H1 (cell line): ENCODE data around the gene ACER3. TPM values are rescaled to one million over a fixed set of nuclear protein-coding genes. Genes with fewer than 3 reads are reported as not detected.

ENCODE experiments used
- CTCF ChIA-PET: fragments of 300-600 bp; sonication (Branson Sonifier 250); formaldehyde crosslinking; loops from one replicate; lab custom pipeline; 2021; ENCODE audit not compliant: partially characterized antibody; lab: Charles Lee
- POLR2A ChIA-PET: fragments of 300-600 bp; sonication (Branson Sonifier 250); formaldehyde crosslinking; loops from one replicate; lab custom pipeline; 2021; ENCODE audit warnings: inconsistent platforms; ENCODE audit not compliant: partially characterized antibody; lab: Charles Lee
- DNase-seq, 2 experiments: peaks; one replicate each; pipeline versions ENCODE4 v3.0.0 to v3.0.0-alpha.2; 2010 to 2022; ENCODE audit warnings: low spot score in 2 of 2, low read depth in 1 of 2, mixed read lengths in 1 of 2
- FAIRE-seq: peaks from 2 replicates; lab custom pipeline; 2011; peaks lifted over from hg19 to GRCh38; lab: Jason Lieb, UNC
- H2AFZ ChIP-seq: 2 replicates; pipeline ENCODE4 v1.8.1; 2012; ENCODE audit warnings: low read length, inconsistent platforms
- H2AK5ac ChIP-seq: 2 replicates; pipeline ENCODE4 v1.6.1; 2013; ENCODE audit warnings: low read depth, low read length
- H2BK120ac ChIP-seq: replicated peaks from 2 replicates; pipeline ENCODE3; 2013; ENCODE audit warnings: low read depth, low read length, inconsistent platforms
- H2BK12ac ChIP-seq: 2 replicates; pipeline ENCODE4 v1.6.1; 2013; ENCODE audit warnings: low read depth, low read length
- H2BK15ac ChIP-seq: 2 replicates; pipeline ENCODE4 v1.6.1; 2013; ENCODE audit warnings: low read length
- H2BK20ac ChIP-seq: 2 replicates; pipeline ENCODE4 v1.6.1; 2013; ENCODE audit warnings: low read length
- H2BK5ac ChIP-seq: 2 replicates; pipeline ENCODE4 v1.6.1; 2013; ENCODE audit warnings: low read depth, low read length
- H3K14ac ChIP-seq: 2 replicates; pipeline ENCODE4 v1.6.1; 2013; ENCODE audit warnings: inconsistent platforms; ENCODE audit not compliant: insufficient read length
- H3K18ac ChIP-seq: 2 replicates; pipeline ENCODE4 v1.6.1; 2013; ENCODE audit warnings: low read length; ENCODE audit errors: extremely low read depth
- H3K23ac ChIP-seq: 2 replicates; pipeline ENCODE4 v1.6.1; 2013; ENCODE audit warnings: inconsistent platforms; ENCODE audit not compliant: insufficient read length
- H3K23me2 ChIP-seq: 2 replicates; pipeline ENCODE4 v1.6.1; 2013; ENCODE audit warnings: low read depth, low read length
- H3K27ac ChIP-seq: 2 replicates; pipeline ENCODE4 v1.6.1; 2011; ENCODE audit warnings: low read depth, low read length, inconsistent platforms
- H3K27me3 ChIP-seq, 4 experiments: replicated peaks in 1 of 4; 1 replicate in 1 of 4; 2 replicates in 3 of 4; pipeline versions ENCODE4 v1.6.1 to v1.8.1; 2011 to 2013; ENCODE audit warnings: low read length in 3 of 4, mild to moderate bottlenecking in 3 of 4, inconsistent platforms in 2 of 4, mixed read lengths in 2 of 4, moderate library complexity in 1 of 4; ENCODE audit not compliant: control insufficient read depth in 3 of 4, insufficient read depth in 3 of 4; ENCODE audit errors: extremely low read depth in 1 of 4
- H3K36me3 ChIP-seq, 4 experiments: 2 replicates each; pipeline versions ENCODE4 v1.6.1 to v1.8.1; 2011 to 2013; ENCODE audit warnings: mild to moderate bottlenecking in 4 of 4, low read length in 3 of 4, moderate library complexity in 2 of 4, control low read depth in 1 of 4, inconsistent platforms in 1 of 4; ENCODE audit not compliant: insufficient read depth in 4 of 4, control insufficient read depth in 2 of 4
- H3K4ac ChIP-seq: replicated peaks from 2 replicates; pipeline ENCODE3; 2013; ENCODE audit warnings: low read length, low read depth, mixed read lengths, inconsistent platforms; ENCODE audit not compliant: insufficient read length
- H3K4me1 ChIP-seq, 4 experiments: replicated peaks in 1 of 4; 1 replicate in 1 of 4; 2 replicates in 3 of 4; pipeline versions ENCODE4 v1.6.1 to v1.8.1; 2011 to 2013; ENCODE audit warnings: low read length in 3 of 4, inconsistent platforms in 2 of 4, mixed read lengths in 1 of 4; ENCODE audit not compliant: insufficient read depth in 4 of 4, control insufficient read depth in 3 of 4
- H3K4me2 ChIP-seq, 2 experiments: 2 replicates each; pipeline versions ENCODE4 v1.6.1 to v1.8.1; 2011 to 2013; ENCODE audit warnings: low read depth in 2 of 2, low read length in 2 of 2, control low read depth in 1 of 2, inconsistent platforms in 1 of 2, mild to moderate bottlenecking in 1 of 2; ENCODE audit not compliant: insufficient read depth in 1 of 2
- H3K4me3 ChIP-seq, 4 experiments: fragments of 200-600, 300-600 bp in 1 of 4; sonication (generic), shearing (Covaris generic), sonication (Bioruptor Twin) in 1 of 4; 2 replicates each; pipeline versions ENCODE4 v1.5.1 to v1.8.1; 2011 to 2016; ENCODE audit warnings: low read length in 4 of 4, low read depth in 3 of 4, control low read depth in 2 of 4, inconsistent platforms in 2 of 4, mild to moderate bottlenecking in 2 of 4, mixed read lengths in 1 of 4, moderate library complexity in 1 of 4; ENCODE audit not compliant: insufficient read depth in 2 of 4; ENCODE audit errors: extremely low read depth in 1 of 4
- H3K56ac ChIP-seq: replicated peaks from 2 replicates; pipeline ENCODE3; 2013; ENCODE audit warnings: low read depth, mild to moderate bottlenecking, mixed read lengths, low read length, inconsistent platforms; ENCODE audit not compliant: insufficient read length
- H3K79me1 ChIP-seq: 2 replicates; pipeline ENCODE4 v1.6.1; 2013; ENCODE audit warnings: low read depth, low read length, control low read depth
- H3K79me2 ChIP-seq, 2 experiments: 2 replicates each; pipeline versions ENCODE4 v1.6.1 to v1.8.1; 2012 to 2013; ENCODE audit warnings: low read length in 2 of 2, mild to moderate bottlenecking in 2 of 2, inconsistent platforms in 1 of 2; ENCODE audit not compliant: insufficient read depth in 2 of 2, control insufficient read depth in 1 of 2
- H3K9ac ChIP-seq, 4 experiments: replicated peaks in 1 of 4; 1 replicate in 1 of 4; 2 replicates in 3 of 4; pipeline versions ENCODE4 v1.6.1 to v1.8.1; 2011 to 2013; ENCODE audit warnings: low read depth in 3 of 4, low read length in 3 of 4, control low read depth in 2 of 4, mild to moderate bottlenecking in 2 of 4, moderate library complexity in 2 of 4, inconsistent platforms in 1 of 4; ENCODE audit errors: extremely low read depth in 1 of 4
- H3K9me3 ChIP-seq, 2 experiments: 2 replicates each; pipeline versions ENCODE4 v1.6.1 to v1.8.1; 2012 to 2013; ENCODE audit warnings: mild to moderate bottlenecking in 2 of 2, moderate library complexity in 2 of 2, control low read depth in 1 of 2, inconsistent platforms in 1 of 2, low read depth in 1 of 2, low read length in 1 of 2, mixed read lengths in 1 of 2; ENCODE audit not compliant: insufficient read depth in 2 of 2
- H4K20me1 ChIP-seq, 2 experiments: replicated peaks in 1 of 2; 2 replicates each; pipeline versions ENCODE3 to v1.8.1; 2011 to 2013; ENCODE audit warnings: inconsistent platforms in 2 of 2, low read length in 2 of 2, mild to moderate bottlenecking in 1 of 2; ENCODE audit not compliant: insufficient read depth in 2 of 2, control insufficient read depth in 1 of 2
- H4K5ac ChIP-seq: 2 replicates; pipeline ENCODE4 v1.6.1; 2013; ENCODE audit warnings: low read length, low read depth, mixed read lengths, inconsistent platforms; ENCODE audit not compliant: insufficient read length
- H4K8ac ChIP-seq: 2 replicates; pipeline ENCODE4 v1.8.0; 2013; ENCODE audit warnings: mild to moderate bottlenecking, moderate library complexity, low read length, inconsistent platforms; ENCODE audit not compliant: insufficient read depth; ENCODE audit errors: extremely low read depth
- H4K91ac ChIP-seq: replicated peaks from 2 replicates; pipeline ENCODE3; 2013; ENCODE audit warnings: low read length, mixed read lengths, inconsistent platforms; ENCODE audit not compliant: insufficient read length
- ASH2L ChIP-seq: fragments of 200-600, 300-600 bp; sonication (generic); IDR thresholded peaks from one replicate; pipeline ENCODE4 v1.7.1; 2017; ENCODE audit warnings: low read length
- BCL11A ChIP-seq, 2 experiments: IDR thresholded peaks; one replicate each; pipeline ENCODE4 v1.6.1; 2011; ENCODE audit warnings: low read depth in 2 of 2, low read length in 2 of 2, mild to moderate bottlenecking in 2 of 2
- EP300 ChIP-seq, 2 experiments: IDR thresholded peaks; 1 replicate in 1 of 2; 2 replicates in 1 of 2; pipeline ENCODE4 v1.6.1; 2011 to 2012; ENCODE audit warnings: low read depth in 2 of 2, low read length in 2 of 2, mild to moderate bottlenecking in 2 of 2, borderline replicate concordance in 1 of 2, inconsistent platforms in 1 of 2, moderate library complexity in 1 of 2
- KDM1A ChIP-seq: fragments of 200-600, 300-600 bp; sonication (generic); IDR thresholded peaks from 2 replicates; pipeline ENCODE4 v1.7.1; 2016; ENCODE audit warnings: mild to moderate bottlenecking, low read length, borderline replicate concordance
- NANOG ChIP-seq: IDR thresholded peaks from 2 replicates; pipeline ENCODE4 v1.6.1; 2011; ENCODE audit warnings: low read length, low read depth, mild to moderate bottlenecking, inconsistent platforms; ENCODE audit not compliant: insufficient read depth, poor library complexity, severe bottlenecking
- PHF8 ChIP-seq: fragments of 200-600 bp; sonication (generic); conservative IDR thresholded peaks from 2 replicates; pipeline ENCODE4 v1.7.1; 2012; ENCODE audit warnings: low read depth, mild to moderate bottlenecking, inconsistent platforms, low read length, moderate library complexity
- POLR2A ChIP-seq, 2 experiments: IDR thresholded peaks; 1 replicate in 1 of 2; 2 replicates in 1 of 2; pipeline ENCODE4 v1.6.1; 2011; ENCODE audit warnings: low read depth in 2 of 2, low read length in 2 of 2, mild to moderate bottlenecking in 2 of 2; ENCODE audit errors: control extremely low read depth in 1 of 2
- RXRA ChIP-seq: IDR thresholded peaks from 2 replicates; pipeline ENCODE4 v1.6.1; 2011; ENCODE audit warnings: low read depth, mild to moderate bottlenecking, low read length, moderate library complexity; ENCODE audit not compliant: insufficient read depth
- SRF ChIP-seq: IDR thresholded peaks from 2 replicates; pipeline ENCODE4 v1.6.1; 2011; ENCODE audit warnings: mild to moderate bottlenecking, low read depth, low read length, moderate library complexity
- TAF7 ChIP-seq: optimal IDR thresholded peaks from 2 replicates; pipeline ENCODE3; 2011; ENCODE audit warnings: low read depth, mild to moderate bottlenecking, inconsistent platforms, low read length, moderate library complexity, borderline replicate concordance
- TBP ChIP-seq: IDR thresholded peaks from 2 replicates; pipeline ENCODE4 v1.6.1; 2011; ENCODE audit warnings: low read depth, low read length, improper control_type of control experiment
- WGBS, 2 experiments: shearing (Covaris generic) in 1 of 2; methylation state at CpG; one replicate each; pipeline versions ENCODE4 v1.1.6 to v1.1.7; 2013 to 2015; ENCODE audit warnings: low lambda C conversion rate in 2 of 2, mixed read lengths in 2 of 2, inconsistent platforms in 1 of 2, low coverage in 1 of 2, missing lambda C conversion rate in 1 of 2; ENCODE audit not compliant: insufficient replicate concordance in 2 of 2, insufficient coverage in 1 of 2, insufficient read length in 1 of 2; ENCODE audit errors: extremely low coverage in 1 of 2, missing lambda C conversion rate in 1 of 2; 5-methylcytosine and 5-hydroxymethylcytosine counted together
- polyA plus RNA-seq, 7 experiments: library from polyadenylated mRNA; depleted of rRNA in 3 of 7; stranded (reverse) in 5 of 7; unstranded in 2 of 7; fragments of >200 nt in 5 of 7; fragments of 200-250 nt in 2 of 7; gene quantifications; 1 replicate in 5 of 7; 2 replicates in 1 of 7; 4 replicates in 1 of 7; pipeline versions ENCODE4 v1.2.1 to v1.2.3, GENCODE V29; 2011 to 2013; ENCODE audit warnings: missing spikeins in 2 of 7, mixed read lengths in 2 of 7
- total RNA-seq: library from RNA; stranded (reverse); fragmentation: NEBNext Ultra II Directional; extraction: Animal tissue kit (Norgen Biotek cat#: 25700); gene quantifications from 2 replicates; pipeline ENCODE4 v1.2.1, GENCODE V29; 2021
- TF ChIP-seq, protein P1 (sequence below): IDR thresholded peaks from 2 replicates; pipeline ENCODE4 v1.6.1; 2012; ENCODE audit warnings: inconsistent platforms

The ACER3 gene
- total and polyA plus RNA-seq, 2 of the 8 experiments (the other 6 are each of a cell fraction or from before 2014, with no cell fraction given) = 5.7 to 16.2 TPM

DNA sequence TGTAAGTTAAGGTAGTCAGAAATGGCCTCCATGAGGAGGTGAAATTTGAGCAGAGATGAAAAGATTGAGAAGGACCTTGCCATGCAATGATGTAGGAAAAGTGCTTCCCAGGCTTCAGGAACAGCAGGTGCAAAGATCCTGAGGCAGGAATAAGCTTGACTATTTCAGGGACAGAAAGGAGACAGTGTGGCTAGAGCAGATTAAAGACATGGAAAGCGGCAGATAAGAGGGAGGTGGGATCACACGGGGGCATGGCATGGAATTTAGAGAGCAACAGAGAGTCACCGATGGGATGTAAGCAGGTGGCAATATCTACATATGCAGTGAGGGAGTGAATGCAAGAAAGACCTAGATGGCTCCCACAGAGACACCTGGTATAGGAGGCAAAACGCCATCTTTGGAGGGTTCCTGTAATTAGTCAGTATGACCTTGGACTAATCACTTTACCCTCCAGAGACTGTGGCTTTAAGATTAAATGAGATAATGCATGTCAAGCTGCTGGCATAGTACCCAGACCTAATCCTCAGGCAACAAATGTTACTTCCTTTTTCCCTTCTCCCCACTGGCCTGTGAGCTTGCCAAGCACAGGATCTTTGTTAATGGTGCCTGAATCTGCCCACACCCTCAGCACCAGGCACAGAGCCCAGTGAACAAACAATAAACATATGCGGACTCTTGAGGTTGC is 24.6 kb upstream of the ACER3 start:
- Histone ChIP-seq H4K91ac (no peak overlapping the region), H2BK12ac (no peak overlapping the region), H3K27ac (no peak overlapping the region), H3K9ac (no peak overlapping the region), H3K4ac (no peak overlapping the region), H4K8ac (no peak overlapping the region), H3K18ac (no peak overlapping the region), H3K36me3 (no peaks in the 10 kb centered on the region), H2BK5ac (no peak overlapping the region), H3K79me1 (no peaks in the 10 kb centered on the region), H2BK20ac (no peak overlapping the region), H4K20me1 (no peaks in the 10 kb centered on the region), H3K14ac (no peak overlapping the region), H3K56ac (no peak overlapping the region), H4K5ac (no peak overlapping the region), H2BK120ac (no peak overlapping the region), H3K23ac (no peak overlapping the region), H3K4me3 (no peak overlapping the region), H2AK5ac (no peak overlapping the region), H2BK15ac (no peak overlapping the region), H3K23me2 (no peaks in the 10 kb centered on the region), H2AFZ (no peak overlapping the region), H3K79me2 (no peaks in the 10 kb centered on the region), H3K4me2 (no peak overlapping the region), H3K4me1 (0 out of 7 replicates have a peak, but pooled peaks cover 0 to 4% (median 0%) of the 10 kb centered on the region in 4 experiments), H3K9me3 (no peaks in the 10 kb centered on the region), H3K27me3 (no peaks in the 10 kb centered on the region)
- DNase-seq (no peak), FAIRE-seq (no peak)
- CTCF ChIA-PET = interaction anchor here (0.6 to 4.0 kb wide), 13 partner anchors 14 to 286 kb away, joined by 3 to 25 read pairs (median 5); no protein-coding TSS in a partner anchor
- 91% methylated on average over 5 of the region's 5 CpGs; no CpG with 5 or more reads in 1 of the 2 experiments for whole genome bisulfite sequencing, 2 experiments
- POLR2A ChIA-PET = interaction anchor here (0.6 kb wide), 1 partner anchor 101 kb away, joined by 4 read pairs; no protein-coding TSS in a partner anchor
- no peak for TF ChIP-seq PHF8
- no peak for TF ChIP-seq TBP
- no peak for TF ChIP-seq BCL11A (IDR thresholded peaks at IDR 0.05; ENCODE audit: low read depth in 2 of 2, low read length in 2 of 2)
- no peak for TF ChIP-seq NANOG
- TF ChIP-seq POLR2A (IDR thresholded peaks at IDR 0.05; ENCODE audit: control extremely low read depth in 1 of 2, low read depth in 2 of 2, low read length in 2 of 2) = no peak
- TF ChIP-seq SRF = no peak
- TF ChIP-seq RXRA = no peak
- TF ChIP-seq EP300 (IDR thresholded peaks at IDR 0.05; ENCODE audit: borderline replicate concordance in 1 of 2, low read depth in 2 of 2, low read length in 2 of 2) = no peak
- no peak for TF ChIP-seq KDM1A
- TF ChIP-seq, protein P1, sequence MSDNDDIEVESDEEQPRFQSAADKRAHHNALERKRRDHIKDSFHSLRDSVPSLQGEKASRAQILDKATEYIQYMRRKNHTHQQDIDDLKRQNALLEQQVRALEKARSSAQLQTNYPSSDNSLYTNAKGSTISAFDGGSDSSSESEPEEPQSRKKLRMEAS = no peak
- no peak for TF ChIP-seq ASH2L
- no peak for TF ChIP-seq TAF7
